B cell (primary cell): ENCODE measurements around the gene COX6B2. TPM values are rescaled to one million over a fixed set of nuclear protein-coding genes. Genes with fewer than 3 reads are reported as not detected.

Source experiments
- ATAC-seq: fragments of 200-7000 bp; cut with Tn5 transposase; one replicate; pipeline ENCODE4 v1.10.0; 2021; ENCODE audit warnings: low read depth, mild to moderate bottlenecking, moderate number of reproducible peaks, moderate library complexity
- CTCF ChIA-PET: fragments of 350-600 bp; sonication (Branson Sonifier 250); formaldehyde crosslinking; loops from one replicate; lab custom pipeline; 2021; ENCODE audit warnings: antibody characterized with exemption, inconsistent platforms; lab: Charles Lee
- POLR2A ChIA-PET: fragments of 350-600 bp; sonication (Branson Sonifier 250); formaldehyde crosslinking; loops from one replicate; lab custom pipeline; 2021; ENCODE audit warnings: antibody characterized with exemption; lab: Charles Lee
- DNase-seq: peaks from one replicate; pipeline ENCODE4 v3.0.0; 2013
- H2AFZ ChIP-seq: 2 replicates; pipeline ENCODE4 v1.6.1; 2012; ENCODE audit warnings: mild to moderate bottlenecking, low read depth, low read length; ENCODE audit not compliant: insufficient read depth, poor library complexity, severe bottlenecking
- H3K27ac ChIP-seq, 2 donors: 1 replicate in 1 of 2; 2 replicates in 1 of 2; pipeline ENCODE4 v1.5.1; 2012 to 2013; ENCODE audit warnings: low read length in 2 of 2, mild to moderate bottlenecking in 2 of 2, moderate library complexity in 1 of 2
- H3K27me3 ChIP-seq, 4 experiments: fragments of 200-600 bp in 1 of 4; sonication (generic) in 1 of 4; replicated peaks in 1 of 4; 1 replicate in 2 of 4; 2 replicates in 2 of 4; pipeline versions ENCODE4 v1.6.1 to v1.7.0; 2013 to 2016; ENCODE audit warnings: low read length in 3 of 4, mild to moderate bottlenecking in 2 of 4, mixed read lengths in 1 of 4, moderate library complexity in 1 of 4; ENCODE audit not compliant: insufficient read depth in 4 of 4, control insufficient read depth in 3 of 4; ENCODE audit errors: control extremely low read depth in 1 of 4
- H3K36me3 ChIP-seq, 2 experiments: replicated peaks in 1 of 2; 1 replicate in 1 of 2; 2 replicates in 1 of 2; pipeline versions ENCODE4 v1.6.1 to v1.7.1; 2013; ENCODE audit warnings: low read length in 1 of 2; ENCODE audit not compliant: insufficient read depth in 2 of 2, control insufficient read depth in 1 of 2; ENCODE audit errors: control extremely low read depth in 1 of 2, extremely low read depth in 1 of 2
- H3K4me1 ChIP-seq, 2 donors: fragments of 200-600 bp in 1 of 2; sonication (generic) in 1 of 2; 1 replicate in 1 of 2; 2 replicates in 1 of 2; pipeline versions ENCODE4 v1.5.1 to v1.6.1; 2013 to 2017; ENCODE audit warnings: low read length in 2 of 2; ENCODE audit not compliant: control insufficient read depth in 2 of 2, insufficient read depth in 2 of 2
- H3K4me2 ChIP-seq: replicated peaks from 2 replicates; pipeline ENCODE3; 2012; ENCODE audit warnings: mild to moderate bottlenecking, low read depth, low read length; ENCODE audit not compliant: poor library complexity, severe bottlenecking
- H3K4me3 ChIP-seq, 5 experiments: fragments of 200-600 bp in 1 of 5; sonication (generic) in 1 of 5; 1 replicate in 3 of 5; 2 replicates in 2 of 5; pipeline versions ENCODE4 v1.5.1 to v1.7.0; 2011 to 2016; ENCODE audit warnings: low read length in 4 of 5, mild to moderate bottlenecking in 4 of 5, low read depth in 2 of 5, control low read depth in 1 of 5, moderate library complexity in 1 of 5; ENCODE audit not compliant: insufficient read depth in 1 of 5; ENCODE audit errors: control extremely low read depth in 1 of 5, extremely low read depth in 1 of 5
- H3K79me2 ChIP-seq: fragments of 200-600 bp; sonication (generic); one replicate; pipeline ENCODE4 v1.6.0; 2016; ENCODE audit warnings: low read length; ENCODE audit not compliant: control insufficient read depth, insufficient read depth
- H3K9ac ChIP-seq: fragments of 200-600 bp; sonication (generic); 2 replicates; pipeline ENCODE4 v1.6.1; 2017; ENCODE audit warnings: mild to moderate bottlenecking, low read length, moderate library complexity
- H3K9me3 ChIP-seq, 3 donors: one replicate each; pipeline versions ENCODE4 v1.6.1 to v1.7.1; 2013; ENCODE audit warnings: low read length in 2 of 3; ENCODE audit not compliant: control insufficient read depth in 2 of 3, insufficient read depth in 1 of 3; ENCODE audit errors: control extremely low read depth in 1 of 3
- H4K20me1 ChIP-seq: 2 replicates; pipeline ENCODE4 v1.6.0; 2012; ENCODE audit warnings: mild to moderate bottlenecking, low read length; ENCODE audit not compliant: insufficient read depth, control insufficient read depth, poor library complexity, severe bottlenecking
- H3K27ac Mint-ChIP-seq: one replicate; pipeline ENCODE4 v1.8.0; 2021; ENCODE audit warnings: mixed read lengths
- H3K27me3 Mint-ChIP-seq: one replicate; pipeline ENCODE4 v1.8.0; 2021; ENCODE audit warnings: mixed read lengths
- H3K4me1 Mint-ChIP-seq: one replicate; pipeline ENCODE4 v1.8.0; 2021; ENCODE audit warnings: mixed read lengths
- H3K4me3 Mint-ChIP-seq: one replicate; pipeline ENCODE4 v1.8.0; 2021; ENCODE audit warnings: mixed read lengths
- H3K9me3 Mint-ChIP-seq: one replicate; pipeline ENCODE4 v1.8.0; 2022; ENCODE audit warnings: mixed read lengths; ENCODE audit not compliant: insufficient read depth
- CTCF ChIP-seq: fragments of 200-600 bp; IDR thresholded peaks from one replicate; pipeline ENCODE4 v1.8.0; 2022; ENCODE audit warnings: antibody characterized with exemption, mild to moderate bottlenecking
- EZH2 ChIP-seq: IDR thresholded peaks from 2 replicates; pipeline ENCODE4 v1.6.1; 2012; ENCODE audit warnings: borderline replicate concordance, low read depth, mild to moderate bottlenecking, moderate library complexity, low read length; ENCODE audit not compliant: insufficient read depth, poor library complexity, severe bottlenecking
- WGBS: methylation state at CpG from one replicate; pipeline ENCODE4 v1.1.5; 2013; ENCODE audit warnings: missing lambda C conversion rate; ENCODE audit not compliant: insufficient coverage; 5-methylcytosine and 5-hydroxymethylcytosine counted together
- intact Hi-C: fragments of 100-400 bp; cut with micrococcal nuclease; formaldehyde crosslinking; loops from one replicate; pipeline ENCODE4 v1.10.0; 2022
- polyA plus RNA-seq: library from polyadenylated mRNA; depleted of rRNA; stranded (reverse); fragments of >200 nt; gene quantifications from 2 replicates; pipeline ENCODE4 v1.2.3, GENCODE V29; 2012
- total RNA-seq, 2 donors: library from RNA; stranded (reverse); fragments of 120-200 nt in 1 of 2; gene quantifications; 1 replicate in 1 of 2; 2 replicates in 1 of 2; pipeline versions ENCODE4 v1.2.3 to v1.2.4, GENCODE V29; 2013 to 2022

The COX6B2 gene
- total and polyA plus RNA-seq, 2 donors (not counting 1 experiment from before 2014, with no cell fraction given), result not detected

- Histone ChIP-seq H3K36me3 (peaks cover 0 to 45% of the 10 kb centered on the region in 2 experiments), H3K4me2 (no peak overlapping the region), H3K27me3 (no peaks in the 10 kb centered on the region), H4K20me1 (peaks cover 6% of the 10 kb centered on the region), H3K9ac (no peak overlapping the region), H2AFZ (no peak overlapping the region), H3K4me1 (peaks cover 0 to 1% of the 10 kb centered on the region in 2 donors), H3K4me3 (no peak overlapping the region), H3K9me3 (no peaks in the 10 kb centered on the region), H3K27ac (no peak overlapping the region), H3K79me2 (peaks cover 7% of the 10 kb centered on the region)
- DNase-seq (peak; percentile 14), ATAC-seq (no peak)
- Mint-ChIP-seq H3K27ac (no peak overlapping the region), H3K9me3 (no peaks in the 10 kb centered on the region), H3K4me3 (no peak overlapping the region), H3K27me3 (no peaks in the 10 kb centered on the region), H3K4me1 (peaks cover 4% of the 10 kb centered on the region)
- POLR2A ChIA-PET, result interaction anchor here (1.4 kb wide), 1 partner anchor 16 kb away, joined by 3 read pairs; the partner anchor contains the start of gene TMEM238
- TF ChIP-seq EZH2 (no peak), CTCF (no peak)
- intact Hi-C loops, result no loop called here
- CTCF ChIA-PET, result interaction anchor here (1.0 to 1.3 kb wide), 2 partner anchors 103 to 259 kb away, joined by 3 read pairs; no protein-coding TSS in a partner anchor
- WGBS, result 90% methylated on average over 10 of the region's 14 CpGs
These were observed 46.0 kb upstream of the COX6B2 start for GRCh38 chr19:55400281-55401087.
